ENCODE measurements around the gene RYR2.
"Not testable (repeated sequence)": the region's sequence is repeated elsewhere in the genome, so short reads cannot be mapped to it uniquely, and the experiment has no call there.

The RYR2 gene

DNA sequence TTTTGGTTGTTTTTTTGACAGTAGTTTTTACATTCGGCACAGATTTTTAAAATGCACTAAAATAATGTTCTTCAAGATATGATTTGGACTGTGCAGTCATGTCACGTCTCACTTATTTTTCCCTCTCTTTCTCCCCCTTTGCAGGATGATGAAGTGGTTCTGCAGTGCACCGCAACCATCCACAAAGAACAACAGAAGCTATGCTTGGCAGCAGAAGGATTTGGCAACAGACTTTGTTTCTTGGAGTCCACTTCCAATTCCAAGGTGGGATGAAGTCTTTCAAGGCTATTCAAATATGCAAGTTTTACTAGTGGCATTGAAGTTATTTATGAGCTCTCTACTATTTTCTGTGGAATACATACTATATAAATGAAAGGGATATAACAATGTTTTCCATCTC lies 228.4 kb downstream of the RYR2 start:
- DNase-seq, result no peak

DNA sequence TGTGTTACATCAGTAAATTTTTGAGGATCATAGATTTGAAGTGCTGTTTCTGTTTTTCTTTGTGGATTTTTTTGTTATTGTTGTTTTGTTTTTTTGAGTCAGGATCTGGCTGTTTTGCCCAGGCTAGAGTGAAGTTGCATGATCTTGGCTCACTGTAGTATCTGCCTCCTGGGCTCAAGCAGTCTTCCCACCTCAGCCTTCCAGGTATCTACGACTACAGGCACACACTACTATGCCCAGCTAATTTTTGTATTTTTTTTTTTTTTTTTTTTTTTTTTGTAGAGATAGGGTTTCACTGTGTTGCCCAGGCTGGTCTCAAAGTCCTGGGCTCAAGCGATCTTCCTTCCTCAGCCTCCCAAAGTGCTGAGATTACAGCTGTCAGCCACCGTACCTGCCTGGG lies 236.0 kb downstream of the RYR2 start:
- not testable (repeated sequence) for DNase-seq

DNA sequence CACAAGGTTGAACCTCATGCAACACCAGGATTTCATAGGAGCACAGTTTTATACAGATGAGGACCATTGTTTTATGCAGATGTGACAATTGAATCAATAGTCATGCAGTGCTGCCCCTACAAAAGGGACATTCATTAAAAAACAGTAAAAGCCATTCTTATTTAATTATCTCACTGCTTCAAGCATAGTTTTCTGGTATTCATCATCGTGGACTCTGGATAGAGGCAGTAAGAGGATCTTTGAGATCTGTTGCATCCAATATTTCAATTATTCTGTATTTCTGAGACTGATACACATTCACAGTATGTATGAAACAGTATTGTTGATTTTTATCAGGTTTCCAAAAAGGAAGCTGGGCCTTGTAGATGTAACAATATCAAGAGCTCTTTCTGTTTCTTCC lies 237.6 kb downstream of the RYR2 start:
- no peak for DNase-seq

DNA sequence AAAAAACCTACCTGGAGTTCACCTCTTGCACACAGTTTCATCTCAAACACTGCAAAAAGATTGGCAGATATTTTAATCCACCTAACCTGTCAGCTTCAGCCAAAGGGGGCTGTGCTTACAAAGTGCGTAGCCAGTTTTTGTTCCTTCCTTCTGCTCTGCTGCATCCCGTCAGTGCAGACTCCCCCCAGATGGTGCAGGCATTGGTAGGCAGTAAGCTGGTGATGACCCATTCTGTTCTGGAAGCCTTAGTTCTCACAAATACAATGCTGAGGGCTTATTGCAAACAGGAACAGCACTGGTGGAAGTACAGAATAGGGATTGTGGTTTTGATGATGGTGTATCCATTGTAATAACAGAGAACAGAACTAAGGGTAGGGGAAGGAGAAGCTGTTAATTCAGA lies 239.5 kb downstream of the RYR2 start:
- DNase-seq, result no peak

DNA sequence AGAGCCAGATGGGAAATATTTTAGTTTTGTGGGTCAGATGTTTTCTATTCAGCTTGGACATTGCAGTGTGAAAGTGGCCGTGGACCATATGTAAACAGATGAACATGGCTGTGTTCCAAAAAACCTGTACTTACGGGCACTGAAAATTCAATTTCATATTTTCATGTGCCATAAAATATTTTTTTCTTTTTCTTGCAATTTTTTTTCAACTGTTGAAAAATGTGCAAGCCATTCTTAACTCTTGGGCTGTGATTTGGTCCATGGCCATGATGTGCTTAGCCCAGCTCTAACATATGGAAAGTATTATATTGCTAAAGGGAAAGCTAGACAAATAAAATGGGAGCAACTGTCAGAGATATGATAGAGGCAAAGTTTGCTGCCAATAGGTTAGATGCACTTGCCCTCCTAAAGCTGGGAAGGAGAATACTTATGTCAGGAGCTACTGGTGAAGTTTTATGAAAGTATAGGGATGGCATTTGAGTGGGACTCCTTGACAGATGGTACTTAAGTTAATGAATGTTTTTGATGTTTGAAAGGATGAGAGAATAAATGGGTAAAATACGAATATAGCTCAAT lies 240.3 kb downstream of the RYR2 start:
- DNase-seq, result no peak

DNA sequence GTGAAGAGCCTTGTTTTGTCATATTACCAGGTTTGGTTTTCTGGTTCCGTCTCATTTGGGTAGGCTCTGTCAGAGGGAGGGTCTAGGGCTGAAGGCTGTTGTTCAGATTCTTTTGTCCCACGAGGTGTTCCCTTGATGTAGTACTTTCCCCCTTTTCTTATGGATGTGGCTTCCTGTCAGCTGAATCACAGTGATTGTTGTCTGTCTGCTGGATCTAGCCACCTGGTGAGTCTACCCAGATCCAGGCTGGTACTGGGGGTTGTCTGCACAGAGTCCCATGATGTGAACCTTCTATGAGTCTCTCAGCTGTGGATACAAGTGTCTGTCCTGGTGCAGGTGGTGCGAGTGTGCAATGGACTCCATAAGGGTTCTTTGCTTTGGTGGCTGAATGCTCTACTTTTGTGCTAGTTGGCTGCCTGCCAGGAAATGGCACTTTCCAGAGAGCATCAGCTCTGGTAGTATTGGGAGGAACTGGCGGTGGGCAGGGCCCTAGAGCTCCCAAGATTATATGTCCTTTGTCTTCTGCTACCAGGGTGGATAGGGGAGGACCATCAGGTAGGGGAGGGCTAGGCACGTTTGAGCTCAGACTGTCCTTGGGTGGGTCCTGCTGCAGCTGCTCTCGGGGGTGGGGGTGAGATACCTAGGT lies 246.0 kb downstream of the RYR2 start:
- no peak for DNase-seq

DNA sequence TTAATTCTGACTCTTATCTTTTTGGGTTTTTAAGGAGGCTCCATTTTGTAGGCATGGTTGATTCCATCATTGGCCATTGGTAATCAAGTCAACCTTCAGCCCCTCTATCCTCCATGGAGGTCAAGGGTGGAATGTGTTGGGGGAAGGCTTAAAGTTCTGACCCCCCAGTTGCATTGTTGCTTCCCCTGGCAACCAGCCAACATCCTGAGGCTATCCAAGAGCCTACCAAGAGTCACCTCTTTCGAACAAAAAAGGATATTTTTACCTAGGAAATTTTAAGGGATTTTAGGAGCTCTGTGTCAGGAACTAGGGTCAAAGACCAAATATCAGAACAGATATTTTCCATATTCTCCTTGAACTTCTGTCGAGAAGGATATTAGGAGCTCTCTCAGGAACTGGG lies 251.8 kb downstream of the RYR2 start:
- no peak for DNase-seq

DNA sequence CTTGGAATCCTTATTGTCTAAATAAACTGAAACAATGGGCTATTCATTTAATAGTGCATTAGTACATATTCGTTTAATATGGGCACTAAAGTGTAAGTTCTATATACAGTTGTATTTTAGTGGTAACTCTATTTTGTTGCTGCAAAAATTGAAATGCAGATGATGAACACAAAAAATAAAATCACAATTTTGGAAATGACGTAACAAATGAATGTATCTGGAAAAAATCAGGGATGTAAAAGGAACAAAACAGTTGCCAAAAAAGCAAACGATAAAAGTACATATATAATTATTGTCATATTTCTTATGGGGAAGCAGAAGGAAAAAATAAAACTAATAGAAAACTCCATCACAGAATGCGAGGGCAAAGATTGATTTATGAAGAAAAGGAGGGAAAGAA lies 254.9 kb downstream of the RYR2 start:
- no peak for DNase-seq

DNA sequence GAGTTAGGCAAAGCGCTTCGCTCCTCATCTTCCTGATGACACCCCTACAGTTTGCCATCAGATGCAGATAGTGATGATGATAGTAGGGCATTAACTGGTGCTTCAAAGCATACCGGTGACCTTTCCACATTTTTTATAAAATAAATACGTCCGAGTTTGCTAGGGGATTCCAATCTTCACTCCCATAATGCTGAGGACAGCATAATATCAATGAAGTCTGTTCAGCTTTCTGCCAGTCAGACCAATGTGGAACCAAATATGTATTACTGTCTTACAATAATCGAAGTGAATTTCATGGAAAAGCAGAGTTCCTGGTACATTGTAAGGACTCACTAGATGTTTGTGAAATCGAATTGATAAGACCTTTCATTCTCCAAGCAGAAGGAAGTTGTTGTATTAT lies 258.7 kb downstream of the RYR2 start:
- no peak for DNase-seq

DNA sequence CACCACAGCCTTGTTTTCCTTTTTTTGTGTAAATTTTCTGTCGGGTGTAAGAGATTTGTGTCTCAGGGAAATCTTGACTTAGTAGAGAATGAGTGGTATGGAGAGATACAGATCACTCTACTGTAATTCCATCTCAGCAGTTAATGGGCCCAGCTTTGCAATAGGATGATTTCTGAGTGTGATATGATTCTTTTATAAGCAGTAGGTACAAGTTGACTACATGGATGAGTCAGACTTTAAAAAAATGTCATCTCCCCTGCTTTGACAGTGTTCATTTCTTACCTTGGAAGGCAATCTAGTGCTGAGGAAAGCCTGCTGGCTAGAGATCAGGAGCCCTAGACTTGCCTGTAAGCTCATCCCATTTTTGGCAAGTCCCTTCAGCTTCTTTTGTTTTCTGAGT lies 261.9 kb downstream of the RYR2 start:
- DNase-seq, result no peak

DNA sequence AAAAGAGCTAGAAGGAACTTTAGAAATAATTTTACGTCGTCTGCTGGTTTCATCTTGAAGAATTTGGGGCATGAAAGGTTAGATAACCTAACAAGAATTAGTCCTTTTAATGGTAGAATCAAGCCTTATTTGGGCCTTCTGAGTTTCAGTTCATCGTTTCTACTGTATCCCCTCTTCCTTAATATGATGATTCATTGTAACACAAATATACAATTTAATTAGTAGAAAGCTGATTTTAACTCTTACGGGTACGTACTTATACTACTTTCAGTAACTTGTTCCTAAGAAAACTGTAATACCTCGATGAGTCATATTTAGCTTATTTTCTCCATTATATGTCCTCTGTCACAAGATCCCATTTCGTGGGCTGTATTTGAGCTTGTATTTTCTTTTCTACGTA lies 264.7 kb downstream of the RYR2 start:
- DNase-seq, result no peak

DNA sequence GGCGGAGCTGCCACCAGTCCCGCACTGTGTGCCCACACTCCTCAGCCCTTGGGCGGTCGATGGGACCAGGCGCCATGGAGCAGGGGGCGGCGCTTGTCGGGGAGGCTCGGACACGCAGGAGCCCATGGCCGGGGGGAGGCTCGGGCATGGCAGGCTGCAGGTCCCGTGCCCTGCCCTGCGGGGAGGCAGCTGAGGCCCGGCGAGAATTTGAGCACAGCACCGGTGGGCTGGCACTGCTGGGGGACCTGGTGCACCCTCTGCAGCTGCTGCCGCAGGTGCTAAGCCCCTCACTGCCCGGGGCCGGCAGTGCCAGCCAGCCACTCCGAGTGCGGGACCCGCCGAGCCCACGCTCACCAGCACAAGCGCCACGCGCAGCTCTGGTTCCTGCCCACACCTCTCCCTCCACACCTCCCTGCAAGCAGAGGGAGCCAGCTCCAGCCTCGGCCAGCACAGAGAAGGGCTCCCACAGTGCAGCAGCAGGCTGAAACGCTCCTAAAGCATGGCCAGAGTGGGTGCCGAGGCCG lies 267.7 kb downstream of the RYR2 start:
- DNase-seq, result no peak

DNA sequence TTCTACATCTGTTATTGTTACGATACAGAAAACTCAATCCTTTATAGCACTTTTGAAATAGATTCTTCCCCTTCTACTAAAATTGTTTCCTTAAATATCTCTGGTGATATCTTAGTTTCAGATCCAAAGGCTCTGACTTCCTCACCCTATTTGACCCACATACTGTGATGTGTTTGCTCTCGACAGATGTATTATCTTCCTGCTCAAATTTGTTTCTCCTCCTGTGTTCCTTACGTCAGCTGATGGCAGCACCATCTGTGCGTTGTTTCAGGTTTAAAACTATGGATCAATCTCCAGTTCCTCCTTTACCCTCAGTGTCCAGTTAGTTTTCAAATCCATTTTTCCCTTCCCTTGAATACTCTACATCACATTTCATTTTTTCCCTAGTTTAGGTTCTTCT lies 274.4 kb downstream of the RYR2 start:
- no peak for DNase-seq

DNA sequence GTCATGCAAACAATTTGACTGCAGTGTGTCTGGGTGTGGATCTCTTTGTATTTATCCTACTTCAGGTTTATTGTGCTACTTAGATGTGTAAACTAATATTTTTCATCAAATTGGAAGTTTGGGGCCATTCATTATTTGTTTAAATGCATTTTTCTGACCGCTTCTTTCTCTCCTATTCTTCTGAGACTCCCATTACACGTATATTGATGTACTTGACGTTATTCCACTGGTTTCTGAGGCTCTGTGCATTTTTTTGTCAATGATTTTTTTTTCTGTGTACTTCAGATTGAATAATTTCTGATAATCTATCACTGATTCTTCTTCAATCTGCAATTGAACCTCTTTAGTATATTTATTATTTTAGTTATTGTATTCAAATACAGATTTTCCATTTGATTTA lies 276.8 kb downstream of the RYR2 start:
- DNase-seq, result no peak

DNA sequence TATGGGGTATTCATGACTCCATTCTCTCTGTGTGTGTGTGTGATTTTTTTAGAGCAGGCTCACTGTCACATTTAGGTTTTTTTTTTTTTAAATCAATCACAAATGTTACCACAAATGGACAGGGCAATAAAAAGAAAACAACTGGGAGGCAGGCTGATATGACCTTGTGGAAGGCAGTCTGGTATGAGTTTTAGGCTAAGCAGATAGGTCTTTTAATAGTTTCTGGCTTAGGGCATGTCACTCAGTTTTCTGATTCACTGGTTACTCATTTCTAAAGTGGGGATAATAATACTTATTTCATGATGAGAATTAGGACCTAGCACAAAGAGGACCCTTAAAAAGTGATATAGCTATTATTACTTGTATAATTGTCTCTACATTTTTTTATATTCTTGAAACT lies 278.9 kb downstream of the RYR2 start:
- no peak for DNase-seq

DNA sequence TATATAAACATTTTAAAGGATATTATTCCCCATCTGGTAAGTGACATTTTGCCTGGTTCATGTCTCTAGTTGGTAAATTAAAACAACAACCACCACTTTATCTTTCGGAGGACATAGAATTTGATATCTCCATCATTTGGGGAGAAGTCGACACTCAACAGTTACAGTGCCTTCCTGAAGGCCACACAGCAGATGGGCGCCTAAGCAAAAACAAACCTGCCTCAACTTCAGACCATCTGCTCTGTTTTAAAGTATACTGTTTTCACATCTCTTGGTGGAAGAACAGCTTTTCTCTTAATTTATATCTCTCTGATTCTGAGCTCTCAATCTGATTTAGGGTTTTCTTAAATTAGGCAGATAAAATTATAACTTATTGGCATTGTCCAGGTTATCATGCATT lies 282.2 kb downstream of the RYR2 start:
- no peak for DNase-seq

DNA sequence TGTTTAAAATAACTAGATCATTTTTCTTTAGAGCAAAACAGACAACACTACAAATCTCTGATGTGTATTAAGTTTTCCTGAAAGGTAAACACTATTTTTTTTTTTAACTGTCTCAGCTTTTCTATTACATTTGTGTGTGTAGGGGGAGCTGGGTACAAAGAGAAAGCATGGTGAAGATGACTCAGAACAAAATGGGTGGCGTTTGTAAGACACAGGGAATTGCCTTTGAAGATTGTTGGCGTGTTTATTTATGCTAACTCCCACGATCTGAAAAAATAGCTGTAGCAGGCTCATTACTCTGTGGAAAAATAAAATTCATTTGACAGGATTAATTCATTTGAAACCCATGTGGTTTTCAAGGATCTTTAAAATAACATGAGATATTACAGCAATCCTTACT lies 285.1 kb downstream of the RYR2 start:
- no peak for DNase-seq

DNA sequence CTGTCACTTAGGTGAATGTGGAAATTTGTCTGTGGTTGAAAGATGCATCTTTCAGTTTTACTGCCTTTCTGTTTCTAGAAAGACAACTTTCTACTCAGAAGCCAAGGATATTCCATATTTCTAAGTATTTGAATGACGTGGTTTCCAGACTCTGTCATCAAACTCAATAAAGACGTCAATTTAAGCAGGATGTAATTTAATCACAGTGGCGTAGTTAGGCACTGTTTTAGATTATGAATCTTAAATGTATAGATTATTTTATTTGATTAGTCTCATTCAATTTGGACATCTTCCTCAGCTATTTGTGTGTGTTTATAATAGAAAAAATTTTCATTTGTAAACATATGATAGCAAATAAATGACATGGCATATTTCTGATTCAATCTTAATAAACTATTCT lies 298.9 kb downstream of the RYR2 start:
- no peak for DNase-seq

DNA sequence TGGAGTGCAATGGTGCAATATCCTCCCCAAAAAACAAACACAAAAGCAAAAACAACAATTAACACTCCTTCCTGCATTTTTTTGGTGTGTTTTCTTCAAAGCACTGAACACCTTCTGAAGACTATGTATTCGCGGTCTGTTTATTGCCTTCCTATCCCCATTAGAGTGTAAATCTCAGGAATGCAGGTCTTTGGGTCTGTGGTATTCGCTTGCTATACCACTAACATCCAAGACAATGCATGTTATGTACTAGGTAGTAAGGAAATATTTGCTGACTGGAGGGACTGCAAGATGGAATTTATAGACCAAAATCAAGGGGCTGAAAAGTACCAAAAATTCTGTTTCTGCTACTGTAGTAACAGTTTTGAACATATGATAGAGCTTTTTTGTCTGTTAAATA lies 299.4 kb downstream of the RYR2 start:
- no peak for DNase-seq

DNA sequence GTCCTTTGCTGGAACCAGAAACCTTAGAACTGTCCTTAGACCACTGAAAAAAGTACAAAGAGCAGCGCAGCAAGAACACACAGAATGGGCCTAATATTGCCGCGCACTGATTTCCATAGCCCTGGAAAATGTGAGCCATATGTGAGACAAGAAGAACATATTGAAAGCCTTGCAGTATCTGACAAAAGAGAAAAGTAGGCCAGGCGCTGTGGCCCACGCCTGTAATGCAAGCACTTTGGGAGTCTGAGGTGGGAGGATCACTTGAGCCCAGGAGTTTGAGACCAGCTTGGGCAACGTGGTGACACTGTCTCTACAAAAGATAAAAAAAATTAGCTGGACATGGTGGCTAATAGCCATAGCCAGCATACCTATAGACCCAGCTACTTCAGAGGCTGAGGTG lies 300.7 kb downstream of the RYR2 start:
- no peak for DNase-seq

DNA sequence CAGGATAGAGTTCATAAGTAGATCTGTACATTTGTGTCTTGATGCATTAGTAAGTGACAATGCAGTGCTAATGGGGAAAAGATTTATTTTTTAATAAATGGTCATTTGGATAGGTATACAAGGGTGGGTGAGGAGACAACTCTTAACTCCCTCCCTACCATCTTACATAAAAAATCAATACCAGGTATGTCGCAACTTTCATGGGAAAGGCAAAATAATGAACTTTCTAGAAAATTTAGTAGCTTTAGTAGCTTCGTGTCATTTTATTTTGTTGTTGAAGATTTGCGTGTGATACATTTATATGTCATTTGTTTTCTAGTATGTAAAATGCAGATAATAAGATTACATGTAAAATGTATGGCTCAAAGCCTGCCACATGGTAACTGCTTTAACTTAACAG lies 310.8 kb downstream of the RYR2 start:
- no peak for DNase-seq

DNA sequence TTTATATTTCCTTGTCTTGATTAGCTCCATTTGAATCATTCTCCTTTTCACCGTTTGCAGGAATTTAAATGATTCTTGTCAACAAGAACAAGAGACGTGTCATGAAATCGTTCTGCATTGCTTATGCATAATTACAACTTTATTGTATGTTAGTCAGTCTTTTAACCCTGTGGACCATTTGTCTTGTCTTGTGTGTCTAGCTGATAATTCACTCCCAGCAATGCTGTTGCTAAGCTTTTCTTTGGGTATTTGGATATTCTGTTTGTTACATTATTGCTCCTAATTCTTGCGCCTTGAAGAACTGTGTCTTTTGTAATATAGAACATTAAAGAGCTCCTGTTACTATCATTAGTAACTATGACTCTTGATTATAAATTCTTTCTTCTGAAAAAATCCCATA lies 311.9 kb downstream of the RYR2 start:
- no peak for DNase-seq

DNA sequence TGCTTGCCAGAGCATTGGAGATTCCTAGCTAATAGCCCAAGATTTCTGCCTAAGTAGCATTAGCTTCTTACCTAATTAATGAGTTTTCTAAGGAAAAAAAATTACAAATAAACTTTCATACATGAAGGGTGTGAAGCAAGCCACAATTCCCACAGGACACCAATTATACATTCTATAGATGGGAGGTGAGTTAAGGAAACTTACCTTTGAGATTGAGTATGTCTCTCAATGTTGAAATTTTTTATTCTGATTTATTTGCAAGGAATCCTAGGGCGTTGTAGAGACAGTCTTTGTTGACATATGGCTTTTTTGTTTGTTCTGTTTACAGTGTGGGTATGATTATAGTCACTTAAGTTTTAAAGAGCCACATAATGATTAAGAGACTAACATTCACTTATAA lies 313.0 kb downstream of the RYR2 start:
- DNase-seq, result no peak

DNA sequence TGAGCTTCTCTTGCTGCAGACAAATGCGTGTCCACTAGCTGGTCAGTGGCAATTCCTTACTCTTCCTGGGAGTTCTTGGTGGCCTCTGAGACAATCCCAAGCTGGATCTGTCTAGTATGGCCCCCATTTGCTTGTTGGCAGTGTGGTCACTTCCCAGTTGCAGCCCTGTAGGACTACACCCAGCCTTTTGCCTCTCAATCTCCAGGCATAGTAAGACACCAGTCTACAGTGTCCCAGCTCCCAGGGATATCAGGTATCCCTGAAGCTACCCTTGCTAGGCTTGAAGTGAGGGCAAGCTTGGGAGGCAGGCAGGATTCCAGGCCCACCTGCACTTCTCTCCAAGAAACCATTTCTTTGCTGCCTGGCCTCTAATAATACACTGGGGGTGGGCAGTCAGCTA lies 316.6 kb downstream of the RYR2 start:
- DNase-seq, result no peak

DNA sequence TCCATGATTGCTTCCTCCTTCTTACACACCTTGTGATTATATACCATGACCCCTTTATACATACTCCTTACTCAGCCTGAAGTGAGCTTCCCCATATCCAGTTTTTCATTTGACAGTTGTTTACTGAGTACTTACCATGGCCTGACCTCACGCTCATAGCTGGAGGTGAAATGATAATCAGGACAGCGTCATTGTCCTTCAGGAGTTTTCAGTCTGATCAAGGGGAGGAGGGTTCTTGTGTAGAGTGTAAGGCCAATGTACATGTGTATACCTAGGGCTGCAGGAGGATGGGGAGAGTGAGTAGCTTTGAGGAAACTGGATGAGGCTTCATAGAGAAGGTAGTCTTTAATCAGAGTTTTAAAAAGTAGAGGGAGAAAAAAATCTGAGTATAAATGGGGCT lies 325.8 kb downstream of the RYR2 start:
- no peak for DNase-seq

All from suppressor macrophage treated with lipopolysaccharide for 1 hour (primary cell).